SK-N-SH (cell line): ENCODE data around the gene GAB2.

Experiments used
- FOXM1 ChIP-seq: IDR thresholded peaks from 2 replicates; pipeline ENCODE4 v1.4.0; 2012; ENCODE audit warnings: low read depth, mild to moderate bottlenecking
- POLR2AphosphoS5 ChIP-seq: IDR thresholded peaks from 2 replicates; pipeline ENCODE4 v1.6.1; 2012; ENCODE audit warnings: low read depth, low read length
- RAD21 ChIP-seq: IDR thresholded peaks from 2 replicates; pipeline ENCODE4 v1.6.1; 2012; ENCODE audit warnings: mild to moderate bottlenecking, low read length
- RFX5 ChIP-seq: IDR thresholded peaks from 2 replicates; pipeline ENCODE4 v1.6.1; 2012; ENCODE audit warnings: mild to moderate bottlenecking, improper control_type of control experiment, low read length
- TAF1 ChIP-seq: IDR thresholded peaks from 2 replicates; pipeline ENCODE4 v1.6.1; 2012; ENCODE audit warnings: low read depth, mild to moderate bottlenecking, low read length, moderate library complexity, borderline replicate concordance
- TCF12 ChIP-seq: IDR thresholded peaks from 2 replicates; pipeline ENCODE4 v1.4.0; 2012
- TF ChIP-seq, protein P1 (sequence below): fragments of 200-600 bp; sonication (generic); IDR thresholded peaks from 2 replicates; pipeline ENCODE4 v1.6.1; 2017; ENCODE audit warnings: antibody characterized with exemption, mild to moderate bottlenecking, moderate library complexity
- TF ChIP-seq, protein P2 (sequence below): IDR thresholded peaks from 2 replicates; pipeline ENCODE4 v1.4.0; 2012; ENCODE audit warnings: low read depth, borderline replicate concordance
- TF ChIP-seq, protein P3 (sequence below): fragments of 150-350 bp; IDR thresholded peaks from 2 replicates; pipeline ENCODE4 v1.6.1; 2017; ENCODE audit warnings: antibody characterized with exemption, low read length, low read depth, borderline replicate concordance

GRCh38 chr11:78289552-78290292 is 127.9 kb downstream of the GAB2 start:
- TF ChIP-seq, protein P1, sequence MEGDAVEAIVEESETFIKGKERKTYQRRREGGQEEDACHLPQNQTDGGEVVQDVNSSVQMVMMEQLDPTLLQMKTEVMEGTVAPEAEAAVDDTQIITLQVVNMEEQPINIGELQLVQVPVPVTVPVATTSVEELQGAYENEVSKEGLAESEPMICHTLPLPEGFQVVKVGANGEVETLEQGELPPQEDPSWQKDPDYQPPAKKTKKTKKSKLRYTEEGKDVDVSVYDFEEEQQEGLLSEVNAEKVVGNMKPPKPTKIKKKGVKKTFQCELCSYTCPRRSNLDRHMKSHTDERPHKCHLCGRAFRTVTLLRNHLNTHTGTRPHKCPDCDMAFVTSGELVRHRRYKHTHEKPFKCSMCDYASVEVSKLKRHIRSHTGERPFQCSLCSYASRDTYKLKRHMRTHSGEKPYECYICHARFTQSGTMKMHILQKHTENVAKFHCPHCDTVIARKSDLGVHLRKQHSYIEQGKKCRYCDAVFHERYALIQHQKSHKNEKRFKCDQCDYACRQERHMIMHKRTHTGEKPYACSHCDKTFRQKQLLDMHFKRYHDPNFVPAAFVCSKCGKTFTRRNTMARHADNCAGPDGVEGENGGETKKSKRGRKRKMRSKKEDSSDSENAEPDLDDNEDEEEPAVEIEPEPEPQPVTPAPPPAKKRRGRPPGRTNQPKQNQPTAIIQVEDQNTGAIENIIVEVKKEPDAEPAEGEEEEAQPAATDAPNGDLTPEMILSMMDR, result no peak
- no peak for TF ChIP-seq RFX5
- no peak for TF ChIP-seq RAD21
- no peak for TF ChIP-seq POLR2AphosphoS5
- TF ChIP-seq, protein P2, sequence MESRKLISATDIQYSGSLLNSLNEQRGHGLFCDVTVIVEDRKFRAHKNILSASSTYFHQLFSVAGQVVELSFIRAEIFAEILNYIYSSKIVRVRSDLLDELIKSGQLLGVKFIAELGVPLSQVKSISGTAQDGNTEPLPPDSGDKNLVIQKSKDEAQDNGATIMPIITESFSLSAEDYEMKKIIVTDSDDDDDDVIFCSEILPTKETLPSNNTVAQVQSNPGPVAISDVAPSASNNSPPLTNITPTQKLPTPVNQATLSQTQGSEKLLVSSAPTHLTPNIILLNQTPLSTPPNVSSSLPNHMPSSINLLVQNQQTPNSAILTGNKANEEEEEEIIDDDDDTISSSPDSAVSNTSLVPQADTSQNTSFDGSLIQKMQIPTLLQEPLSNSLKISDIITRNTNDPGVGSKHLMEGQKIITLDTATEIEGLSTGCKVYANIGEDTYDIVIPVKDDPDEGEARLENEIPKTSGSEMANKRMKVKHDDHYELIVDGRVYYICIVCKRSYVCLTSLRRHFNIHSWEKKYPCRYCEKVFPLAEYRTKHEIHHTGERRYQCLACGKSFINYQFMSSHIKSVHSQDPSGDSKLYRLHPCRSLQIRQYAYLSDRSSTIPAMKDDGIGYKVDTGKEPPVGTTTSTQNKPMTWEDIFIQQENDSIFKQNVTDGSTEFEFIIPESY, result no peak
- TF ChIP-seq TCF12, result no peak
- TF ChIP-seq, protein P3, sequence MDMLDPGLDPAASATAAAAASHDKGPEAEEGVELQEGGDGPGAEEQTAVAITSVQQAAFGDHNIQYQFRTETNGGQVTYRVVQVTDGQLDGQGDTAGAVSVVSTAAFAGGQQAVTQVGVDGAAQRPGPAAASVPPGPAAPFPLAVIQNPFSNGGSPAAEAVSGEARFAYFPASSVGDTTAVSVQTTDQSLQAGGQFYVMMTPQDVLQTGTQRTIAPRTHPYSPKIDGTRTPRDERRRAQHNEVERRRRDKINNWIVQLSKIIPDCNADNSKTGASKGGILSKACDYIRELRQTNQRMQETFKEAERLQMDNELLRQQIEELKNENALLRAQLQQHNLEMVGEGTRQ, result no peak
- no peak for TF ChIP-seq FOXM1
- TF ChIP-seq TAF1, result no peak
